Liver (tissue), 3 donors: ENCODE data around the gene DMRTC2.

Experiments used
- REST ChIP-seq: IDR thresholded peaks from 2 replicates; pipeline ENCODE4 v1.6.1; 2016; ENCODE audit warnings: antibody characterized with exemption, mild to moderate bottlenecking
- TAF1 ChIP-seq: conservative IDR thresholded peaks from 2 replicates; pipeline ENCODE4 v1.6.1; 2016; ENCODE audit warnings: antibody characterized with exemption, mild to moderate bottlenecking
- TF ChIP-seq, protein P1 (sequence below): fragments of 150-350 bp; IDR thresholded peaks from 2 replicates; pipeline ENCODE4 v1.5.1; 2017; ENCODE audit warnings: improper control_type of control experiment, low read depth, low read length; ENCODE audit not compliant: missing input control
- donor health status: healthy.
- donor health status: healthy.

GRCh38 chr19:41870401-41870873 is 25.6 kb downstream of the DMRTC2 start:
- TF ChIP-seq, protein P1, sequence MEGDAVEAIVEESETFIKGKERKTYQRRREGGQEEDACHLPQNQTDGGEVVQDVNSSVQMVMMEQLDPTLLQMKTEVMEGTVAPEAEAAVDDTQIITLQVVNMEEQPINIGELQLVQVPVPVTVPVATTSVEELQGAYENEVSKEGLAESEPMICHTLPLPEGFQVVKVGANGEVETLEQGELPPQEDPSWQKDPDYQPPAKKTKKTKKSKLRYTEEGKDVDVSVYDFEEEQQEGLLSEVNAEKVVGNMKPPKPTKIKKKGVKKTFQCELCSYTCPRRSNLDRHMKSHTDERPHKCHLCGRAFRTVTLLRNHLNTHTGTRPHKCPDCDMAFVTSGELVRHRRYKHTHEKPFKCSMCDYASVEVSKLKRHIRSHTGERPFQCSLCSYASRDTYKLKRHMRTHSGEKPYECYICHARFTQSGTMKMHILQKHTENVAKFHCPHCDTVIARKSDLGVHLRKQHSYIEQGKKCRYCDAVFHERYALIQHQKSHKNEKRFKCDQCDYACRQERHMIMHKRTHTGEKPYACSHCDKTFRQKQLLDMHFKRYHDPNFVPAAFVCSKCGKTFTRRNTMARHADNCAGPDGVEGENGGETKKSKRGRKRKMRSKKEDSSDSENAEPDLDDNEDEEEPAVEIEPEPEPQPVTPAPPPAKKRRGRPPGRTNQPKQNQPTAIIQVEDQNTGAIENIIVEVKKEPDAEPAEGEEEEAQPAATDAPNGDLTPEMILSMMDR, result no peak
- TF ChIP-seq REST (no peak), TAF1 (no peak)
